GM18519 (cell line): ENCODE measurements around the gene CAMSAP1.

Source experiments
- ATAC-seq: cut with Tn5 transposase; IDR thresholded peaks from one replicate; pipeline ENCODE4 v1.9.1; 2021; ENCODE audit warnings: mild to moderate bottlenecking, moderate library complexity; ENCODE audit not compliant: unreplicated experiment, low FRiP score

CAMSAP1 gene

DNA sequence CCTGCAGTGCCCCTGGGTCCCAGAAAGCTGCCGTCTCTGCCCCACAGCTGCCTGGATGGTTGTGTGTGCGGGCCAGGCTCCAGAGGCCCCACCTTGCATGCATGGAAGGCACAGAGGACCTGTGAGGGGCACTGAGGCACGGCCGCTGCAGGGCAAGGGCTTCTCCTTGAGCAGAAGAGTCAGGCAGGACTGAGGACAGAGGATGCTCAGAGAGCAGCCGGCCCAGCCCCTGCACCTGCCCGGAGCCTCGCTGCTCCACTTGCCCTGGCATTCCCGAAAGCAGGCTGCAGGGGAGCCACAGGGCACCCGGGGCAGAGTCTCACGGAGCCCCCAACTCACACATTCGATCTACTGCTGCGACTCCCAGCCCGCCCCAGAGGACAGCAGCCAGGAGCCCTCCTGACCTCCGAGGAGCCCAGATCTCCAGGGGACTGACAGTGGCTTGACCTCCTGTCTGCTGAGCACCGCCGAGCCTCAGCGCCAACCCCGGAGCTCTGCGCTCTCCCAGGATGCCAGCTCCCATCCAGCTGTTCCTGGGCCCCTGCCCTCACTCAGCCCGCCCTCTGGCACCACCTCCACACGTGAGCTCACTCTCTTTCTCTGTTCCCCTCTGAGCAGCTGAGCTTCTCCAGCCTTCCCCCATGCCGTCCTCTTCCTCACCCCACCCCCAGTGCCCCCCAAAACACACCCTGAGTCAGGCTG, 110.4 kb downstream of the CAMSAP1 start:
- no peak for ATAC-seq

DNA sequence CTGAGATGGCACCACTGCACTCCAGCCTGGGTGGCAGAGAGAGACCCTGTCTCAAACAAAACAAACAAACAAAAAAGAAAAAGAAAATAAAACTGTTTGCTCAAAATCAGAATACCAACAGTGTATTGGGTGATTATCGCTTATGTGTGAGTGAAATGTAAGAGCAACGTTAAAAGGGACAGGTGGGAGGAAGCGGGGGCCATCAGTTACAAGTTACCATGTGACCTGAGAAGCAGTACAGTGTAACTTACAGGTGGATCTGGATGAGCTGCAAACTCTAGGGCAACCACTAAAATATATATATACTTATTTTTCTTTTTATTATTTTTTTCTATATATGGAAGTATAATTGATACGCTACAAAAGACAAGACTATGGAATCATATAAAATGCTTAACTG, 112.0 kb downstream of the CAMSAP1 start:
- ATAC-seq, result no peak

DNA sequence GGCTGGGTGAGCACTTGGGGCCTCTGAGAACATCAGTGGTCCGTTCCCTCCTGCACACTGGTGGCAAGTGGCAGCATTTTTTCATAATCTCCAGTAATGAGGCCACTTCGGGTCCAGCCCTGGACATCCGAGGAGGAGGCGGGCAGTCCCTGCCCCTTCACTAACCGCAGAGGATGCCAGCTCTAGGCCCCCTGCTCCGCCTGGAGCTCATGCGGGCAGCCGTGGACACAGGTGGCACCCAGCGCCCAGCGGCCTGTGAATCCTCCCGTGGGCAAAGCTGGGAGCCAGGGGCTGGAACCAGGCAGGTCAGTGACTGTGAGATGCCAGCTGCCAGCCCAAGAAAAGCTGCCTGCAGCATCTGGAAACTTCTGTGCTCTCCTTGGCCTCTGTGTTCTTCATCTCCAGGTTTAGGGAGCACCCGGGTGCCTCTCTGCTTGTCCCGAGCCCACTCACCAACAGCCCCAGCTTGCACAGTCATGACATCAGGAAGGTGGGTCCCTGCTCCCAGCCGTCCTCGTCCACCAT, 112.9 kb downstream of the CAMSAP1 start:
- ATAC-seq, result no peak

DNA sequence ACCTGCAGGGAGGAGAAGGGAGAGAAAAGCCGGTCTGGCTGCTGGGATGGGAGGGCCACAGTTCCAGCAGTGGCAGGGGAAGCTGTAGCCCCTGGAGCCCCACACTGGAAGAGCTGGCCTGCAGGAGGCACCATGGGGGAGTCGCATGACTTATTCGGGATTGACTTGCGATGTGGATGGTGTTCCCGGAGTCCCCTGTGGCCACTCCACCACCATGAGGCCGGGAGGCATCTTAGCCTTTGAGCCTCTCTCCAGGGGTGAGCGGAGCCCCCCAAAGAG, 113.3 kb downstream of the CAMSAP1 start:
- ATAC-seq, result no peak

DNA sequence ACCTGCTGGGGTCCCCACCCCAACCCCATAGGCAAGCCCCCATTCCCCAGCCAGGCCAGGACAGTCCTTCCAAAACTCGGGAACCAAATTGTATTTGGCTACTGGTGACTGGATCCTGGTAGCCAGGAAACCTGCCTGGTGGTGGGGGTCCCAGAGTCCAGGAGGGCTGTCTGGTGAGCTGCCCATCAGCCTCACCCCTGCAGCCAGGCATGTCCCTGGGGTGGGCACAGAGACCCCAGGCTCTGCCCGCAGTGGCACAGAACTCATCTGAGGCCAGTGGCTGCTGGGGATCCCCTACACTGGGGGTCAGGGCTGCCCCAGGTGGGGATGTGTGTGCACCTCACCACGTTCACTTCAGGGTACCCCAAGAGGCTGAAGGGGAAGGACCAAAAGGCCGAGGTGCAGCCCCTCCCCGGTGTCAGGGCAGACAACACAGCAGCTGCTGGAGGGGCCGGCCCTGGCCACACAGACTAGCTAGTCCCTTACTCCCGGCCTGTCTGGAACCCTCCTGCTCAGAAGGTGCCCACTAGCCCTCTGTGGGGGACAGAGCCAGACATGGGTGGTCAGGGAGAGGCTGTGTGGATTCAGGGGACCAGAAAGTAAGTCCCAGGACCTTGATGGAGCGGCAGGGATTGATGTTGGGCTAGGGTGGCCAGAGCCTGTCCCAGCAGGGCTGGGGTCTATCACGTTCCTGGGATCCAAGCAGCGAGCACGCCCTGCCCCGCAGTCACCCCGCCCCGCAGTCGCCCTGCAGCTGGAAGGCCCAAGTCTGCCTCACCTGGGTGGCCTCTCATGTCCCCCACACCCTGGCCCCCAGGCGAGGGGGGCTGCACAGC, 113.9 kb downstream of the CAMSAP1 start:
- no peak for ATAC-seq

DNA sequence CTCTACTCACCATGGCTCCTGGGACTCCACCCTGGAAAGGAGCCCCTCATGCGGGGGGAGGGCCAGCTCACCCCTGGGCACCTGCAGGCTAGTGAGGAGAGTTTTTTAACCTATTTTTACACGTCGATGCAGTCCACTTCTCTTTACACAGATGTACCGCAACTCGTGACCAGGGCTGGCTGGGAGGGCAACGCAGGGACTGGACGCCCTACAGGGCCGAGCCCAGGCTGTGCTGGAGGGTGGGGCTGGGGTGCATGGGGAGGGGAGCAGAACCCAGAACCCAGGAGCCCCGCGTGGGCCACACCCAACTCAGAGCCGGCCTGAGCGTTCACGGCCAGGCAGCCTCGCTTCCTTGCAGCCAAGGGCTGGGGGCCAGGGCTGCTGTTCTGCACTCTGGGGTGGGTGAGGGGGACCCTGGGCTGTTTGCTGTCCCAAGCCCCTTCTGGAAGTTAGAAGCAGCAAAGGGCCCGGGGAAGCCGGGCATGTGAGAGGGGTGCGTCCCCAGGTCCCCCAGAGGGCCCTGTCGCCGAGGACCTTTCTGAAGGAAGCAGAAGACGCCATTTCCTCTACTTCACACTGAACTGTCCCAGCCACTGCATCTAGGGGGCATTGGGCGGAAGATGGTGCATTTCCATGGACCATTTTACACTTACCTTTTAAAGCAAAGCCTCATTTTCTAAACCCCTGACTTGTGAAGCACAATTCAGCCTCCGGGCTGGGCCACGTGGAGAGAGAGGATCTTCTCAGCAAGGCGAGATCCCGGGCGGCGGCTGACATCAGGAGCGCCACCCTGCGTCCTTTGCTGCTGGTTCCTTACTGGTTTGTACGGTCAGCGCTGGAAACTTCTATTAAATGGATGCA, 114.8 kb downstream of the CAMSAP1 start:
- no peak for ATAC-seq

DNA sequence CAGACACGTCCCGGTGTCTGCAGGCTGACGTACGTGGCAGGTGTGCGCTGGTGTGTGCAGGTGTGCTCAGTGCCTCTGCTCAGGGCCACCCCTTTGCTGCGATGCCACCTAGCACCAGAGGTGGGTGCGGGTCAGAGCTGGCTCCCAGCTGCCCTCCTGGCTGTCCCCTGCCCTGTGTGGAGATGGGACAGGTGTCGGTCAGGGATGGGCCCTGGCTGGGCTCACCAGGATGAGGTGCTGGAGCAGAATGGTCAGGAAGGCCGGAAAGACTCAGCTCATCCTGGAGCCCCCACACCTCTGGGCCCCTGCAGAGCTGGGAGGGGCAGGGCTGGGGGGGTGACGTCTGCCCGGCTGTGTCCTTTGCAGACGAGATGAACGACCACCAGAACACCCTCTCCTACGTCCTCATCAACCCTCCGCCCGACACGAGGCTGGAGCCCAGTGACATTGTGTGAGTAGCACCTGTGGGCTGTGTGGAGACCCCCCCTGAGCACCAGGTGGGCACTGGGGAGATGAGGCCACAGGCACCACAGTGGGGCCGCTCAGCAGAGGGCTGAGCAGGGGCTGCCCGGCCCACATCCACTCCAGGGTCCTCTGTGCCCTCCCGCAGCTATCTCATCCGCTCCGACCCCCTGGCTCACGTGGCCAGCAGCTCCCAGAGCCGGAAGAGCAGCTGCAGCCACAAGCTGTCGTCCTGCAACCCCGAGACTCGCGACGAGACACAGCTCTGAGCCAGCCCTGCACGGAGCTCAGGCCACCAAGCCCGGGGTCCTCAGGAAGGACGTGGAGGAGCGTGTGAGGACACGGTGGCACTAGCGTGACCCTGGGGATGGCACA, 115.7 kb downstream of the CAMSAP1 start:
- no peak for ATAC-seq

DNA sequence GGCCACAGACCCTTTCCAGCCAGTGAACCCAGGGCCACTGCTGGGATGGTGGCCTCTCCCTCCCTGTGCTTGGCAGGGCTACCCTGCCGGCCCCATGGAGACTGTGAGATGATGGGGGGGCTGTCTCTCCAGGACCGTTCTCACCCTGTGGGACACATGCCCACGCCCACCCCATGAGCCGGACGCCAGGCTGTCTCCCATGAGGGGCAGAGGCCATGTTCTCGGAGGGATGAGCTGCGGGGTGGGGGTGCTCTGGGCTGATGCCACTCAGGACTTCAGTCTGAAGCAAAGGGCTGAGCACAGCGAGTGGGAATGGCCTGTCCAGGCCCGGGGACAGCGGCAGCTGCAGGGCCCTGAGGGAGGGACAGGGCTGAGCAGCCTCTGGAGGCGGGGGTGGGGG, 116.5 kb downstream of the CAMSAP1 start:
- ATAC-seq, result no peak

DNA sequence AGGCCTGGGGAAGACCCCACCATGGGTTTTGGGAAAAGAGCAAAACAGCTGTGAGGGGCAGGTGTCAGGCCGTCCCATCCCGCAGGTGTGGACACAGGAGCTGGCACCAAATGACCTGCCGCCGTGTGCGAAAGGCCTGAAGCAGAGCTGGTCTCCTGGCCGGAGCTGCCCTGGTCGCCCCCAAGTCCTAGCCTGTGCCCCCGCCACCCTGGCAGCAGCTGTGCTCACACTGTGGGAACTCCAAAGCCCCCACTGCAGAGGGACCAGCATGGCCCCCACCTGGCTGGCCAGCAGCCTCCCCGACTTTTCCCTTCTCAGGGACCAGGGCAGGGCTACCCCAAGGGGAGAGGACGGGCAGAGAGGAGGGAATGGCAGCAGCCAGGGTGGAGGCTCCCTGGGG, 117.0 kb downstream of the CAMSAP1 start:
- ATAC-seq, result no peak

DNA sequence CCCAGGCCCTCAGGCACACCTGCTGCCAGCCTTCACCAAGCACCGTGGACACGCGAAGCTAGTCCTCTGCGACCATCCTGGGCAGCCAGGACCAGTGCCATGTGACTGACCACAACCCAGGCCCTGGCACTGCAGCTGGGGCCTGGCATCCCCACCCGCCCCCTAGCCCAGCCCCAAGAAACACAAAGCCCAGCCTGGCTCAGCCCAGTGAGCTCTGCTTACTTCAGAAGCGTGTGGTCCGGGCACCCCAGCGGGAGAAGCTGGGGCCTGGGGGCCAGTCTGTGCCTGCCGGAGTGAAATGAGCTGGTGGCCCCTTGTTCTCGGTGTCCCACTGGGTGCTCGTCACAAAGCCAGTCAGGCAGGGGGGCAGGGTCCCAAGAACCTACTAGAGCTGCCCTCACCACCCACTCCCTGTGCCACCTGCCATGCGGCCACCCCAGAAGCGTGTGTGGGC, 117.5 kb downstream of the CAMSAP1 start:
- ATAC-seq, result no peak

DNA sequence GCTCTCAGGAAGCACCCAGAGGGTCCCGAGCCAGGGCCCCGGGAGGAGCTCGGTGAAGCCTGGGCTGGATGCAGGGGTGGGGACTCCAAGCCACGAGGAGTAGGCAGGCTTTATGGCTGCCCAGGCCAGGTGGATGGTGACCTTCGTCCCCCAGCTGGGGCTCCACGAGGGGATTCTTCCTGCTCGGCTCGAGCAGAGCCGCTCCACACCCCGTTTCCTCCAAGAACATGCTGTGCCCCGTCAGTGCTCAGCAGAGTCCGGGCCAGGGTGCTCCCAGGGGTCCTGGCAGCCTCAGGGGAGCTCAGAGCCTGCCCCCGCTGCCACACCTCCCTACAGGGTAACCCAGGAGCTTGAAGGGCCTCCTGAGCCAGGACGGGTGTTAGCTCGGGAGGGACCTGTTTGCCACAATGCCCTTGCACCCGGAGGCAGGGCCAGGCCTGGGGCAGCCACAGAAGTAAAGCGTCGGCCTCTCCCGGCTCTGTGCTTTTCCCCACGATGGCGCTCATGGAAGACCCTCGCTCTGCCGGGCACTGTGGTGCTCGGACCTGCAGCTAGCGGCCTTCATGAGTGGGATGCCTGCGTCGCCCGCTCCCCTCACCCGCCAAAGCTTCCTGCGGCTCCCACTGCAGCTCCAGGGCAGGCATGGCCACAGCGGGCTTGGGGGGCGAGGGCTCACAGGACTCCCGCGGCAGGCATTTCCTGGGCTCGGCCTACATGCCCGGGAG, 118.6 kb downstream of the CAMSAP1 start:
- ATAC-seq, result no peak

DNA sequence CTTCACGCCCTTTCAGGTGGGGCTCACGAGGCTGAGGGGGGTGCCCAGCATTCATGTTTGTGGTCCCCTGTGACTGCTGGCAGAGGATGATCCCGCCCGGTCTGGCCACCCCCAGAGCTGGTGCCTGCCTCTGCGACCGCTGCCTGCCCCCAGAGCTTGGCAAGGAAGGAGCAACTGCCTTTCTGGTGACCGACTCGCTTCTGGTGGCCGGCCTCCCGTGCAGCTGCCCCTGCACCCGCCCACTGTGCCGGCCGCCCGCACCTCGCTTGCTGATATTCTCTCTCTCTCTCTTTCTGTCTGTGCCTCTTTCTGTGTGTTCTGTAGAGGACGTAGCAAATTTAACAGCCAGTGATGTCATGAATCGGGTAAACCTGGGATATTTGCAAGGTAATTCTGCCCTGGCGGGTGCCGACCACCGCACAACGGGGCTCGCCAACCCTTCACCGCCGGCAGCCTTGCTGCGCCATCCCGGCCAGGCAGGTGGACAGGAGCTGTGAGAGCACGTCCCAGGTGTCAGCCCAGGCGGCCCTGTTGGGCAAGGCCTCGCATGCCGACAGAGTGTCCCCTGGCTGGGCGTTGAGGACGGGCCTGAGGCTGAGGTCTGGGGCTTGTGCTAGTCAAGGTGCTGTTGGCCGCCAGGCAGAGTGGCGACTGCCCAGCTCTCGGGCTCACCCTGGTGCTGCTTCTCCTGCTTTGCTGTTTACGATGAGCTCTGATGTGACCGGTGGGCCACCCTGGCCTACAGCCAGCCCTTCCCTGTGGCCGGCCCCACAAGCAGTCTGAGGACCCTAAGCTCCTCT, 119.4 kb downstream of the CAMSAP1 start:
- no peak for ATAC-seq

DNA sequence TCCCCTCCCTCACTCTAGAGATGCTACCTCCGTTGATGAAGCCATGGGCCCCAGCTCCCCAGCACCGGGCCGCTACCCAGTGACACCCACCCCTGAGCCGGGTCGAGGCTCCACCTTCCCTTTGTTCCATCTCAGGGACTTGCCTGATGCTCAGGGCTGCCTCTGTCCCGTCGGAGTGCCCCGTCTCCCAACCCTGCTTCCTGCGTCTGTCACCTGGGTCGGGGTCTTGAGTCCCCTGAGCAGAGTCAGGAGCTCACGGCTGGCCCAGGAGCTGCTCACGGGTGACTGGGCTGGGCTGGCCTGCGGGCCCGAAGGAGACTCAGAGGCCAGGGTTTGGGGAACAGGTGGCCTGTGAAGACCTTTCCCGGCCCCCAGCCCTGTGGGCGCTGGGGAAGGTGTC, 120.0 kb downstream of the CAMSAP1 start:
- ATAC-seq, result no peak

DNA sequence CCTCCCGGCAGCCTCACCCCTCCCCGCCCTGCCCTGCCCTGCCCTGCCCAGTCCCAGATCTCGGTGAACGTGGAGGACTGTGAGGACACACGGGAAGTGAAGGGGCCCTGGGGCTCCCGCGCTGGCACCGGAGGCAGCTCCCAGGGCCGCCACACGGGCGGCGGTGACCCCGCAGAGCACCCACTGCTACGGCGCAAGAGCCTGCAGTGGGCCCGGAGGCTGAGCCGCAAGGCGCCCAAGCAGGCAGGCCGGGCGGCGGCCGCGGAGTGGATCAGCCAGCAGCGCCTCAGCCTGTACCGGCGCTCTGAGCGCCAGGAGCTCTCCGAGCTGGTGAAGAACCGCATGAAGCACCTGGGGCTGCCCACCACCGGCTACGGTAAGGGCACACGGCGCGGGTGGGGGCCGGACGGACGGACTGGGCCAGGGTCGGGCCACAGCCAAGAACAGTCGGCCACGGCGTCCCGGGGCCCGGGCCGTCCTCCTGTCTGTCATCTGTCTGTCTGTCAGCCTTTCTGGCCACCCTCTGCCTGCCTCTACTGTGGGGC, 121.1 kb downstream of the CAMSAP1 start:
- ATAC-seq, result no peak

DNA sequence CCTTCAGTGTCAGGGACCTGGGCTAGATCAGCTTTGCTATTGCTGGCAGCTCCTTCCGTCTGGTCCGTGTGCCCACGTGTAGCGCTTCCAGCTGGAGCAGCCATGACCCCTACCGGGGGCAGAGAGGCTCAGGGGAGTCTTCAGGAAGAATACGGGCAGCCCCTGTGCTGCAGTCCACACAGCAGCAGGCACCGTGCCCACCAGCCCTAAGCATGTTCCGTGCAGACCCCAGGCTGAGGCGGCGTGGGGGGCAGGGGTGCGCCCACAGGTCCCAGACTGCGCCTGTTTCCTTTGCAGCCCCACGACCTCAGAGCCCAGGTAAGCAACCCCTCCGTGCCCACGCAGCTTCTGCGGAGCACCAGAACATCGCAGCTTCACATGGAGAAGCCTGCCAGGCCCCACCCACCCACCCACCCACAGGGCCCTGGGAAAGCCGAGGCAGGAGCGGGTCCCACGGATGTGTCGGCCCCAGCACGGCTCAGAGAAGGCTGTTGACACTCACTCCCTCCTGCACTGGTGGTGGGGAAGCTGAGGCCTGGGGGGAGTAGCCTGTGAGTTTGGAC, 122.3 kb downstream of the CAMSAP1 start:
- no peak for ATAC-seq

DNA sequence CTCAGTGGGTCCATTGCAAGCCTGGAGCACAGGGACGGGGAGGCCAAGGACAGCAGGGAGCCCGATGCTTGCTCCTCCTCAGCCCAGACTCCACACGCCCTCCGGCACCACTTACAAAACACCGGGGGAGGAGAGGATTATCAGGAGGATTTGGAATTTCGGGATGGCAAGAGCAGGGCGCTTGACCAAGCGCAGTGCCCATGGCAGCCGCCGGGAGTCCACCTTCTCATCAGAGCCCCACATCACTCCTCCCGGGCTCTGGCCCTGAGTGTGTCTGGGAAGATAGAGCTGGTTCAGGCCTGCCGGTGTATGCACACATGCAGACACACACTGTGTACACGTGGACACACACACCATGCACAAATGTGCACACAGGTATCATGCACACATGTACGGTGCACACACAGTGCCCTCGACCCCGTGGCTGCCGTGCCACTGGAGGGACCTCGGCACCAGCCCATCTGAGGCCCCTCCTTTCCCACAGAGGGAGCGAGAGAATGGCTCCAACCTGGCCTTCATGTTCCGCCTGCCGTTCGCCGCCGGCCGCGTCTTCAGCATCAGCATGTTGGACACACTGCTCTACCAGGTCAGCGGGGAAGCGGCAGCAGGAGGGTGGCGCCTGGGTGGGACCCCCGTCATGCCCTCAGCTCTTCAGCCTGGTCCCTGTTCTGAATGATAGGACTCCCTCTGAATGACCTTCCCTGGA, 123.7 kb downstream of the CAMSAP1 start:
- ATAC-seq, result no peak

DNA sequence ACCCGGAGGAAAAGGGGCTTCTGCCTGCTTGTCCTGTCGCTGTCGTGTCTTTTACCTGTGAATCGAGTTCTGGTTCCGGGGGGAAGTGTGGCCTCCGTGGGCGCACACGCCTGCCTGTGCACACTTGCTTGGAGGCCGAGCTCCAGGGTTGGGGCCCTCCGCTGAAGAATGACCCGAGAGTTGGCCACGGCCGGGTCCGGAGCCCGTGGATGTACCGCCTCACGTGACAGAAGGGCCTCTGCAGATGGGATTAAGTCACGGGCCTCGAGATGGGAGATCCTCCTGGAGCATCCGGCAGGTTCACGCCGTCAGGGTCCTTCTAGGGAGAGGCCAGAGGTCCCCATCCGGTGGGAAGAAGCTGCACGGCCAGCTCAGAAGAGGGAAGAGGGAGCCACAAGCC, 124.4 kb downstream of the CAMSAP1 start:
- ATAC-seq, result no peak

DNA sequence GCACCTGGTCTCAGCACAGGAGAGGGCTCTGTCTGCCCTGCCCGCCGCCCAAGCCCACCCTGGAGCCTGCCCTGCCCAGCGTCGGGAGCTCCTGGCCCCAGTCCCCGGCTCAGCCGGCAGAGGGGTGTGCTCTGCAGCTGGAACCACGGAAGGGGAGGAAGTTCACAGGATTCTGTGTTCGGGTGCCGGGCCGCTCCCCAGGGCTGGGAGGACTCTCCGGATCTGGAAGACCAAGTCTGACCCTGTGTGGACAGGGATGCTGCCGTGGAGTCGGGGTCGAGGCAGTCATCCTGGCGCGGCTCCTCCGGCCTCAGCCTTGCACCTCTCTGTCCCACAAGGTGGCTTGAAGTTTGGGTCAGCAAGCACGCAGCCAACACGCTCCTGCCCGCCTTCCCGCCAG, 126.7 kb downstream of the CAMSAP1 start:
- ATAC-seq, result no peak
